Measurements from ENCODE around the gene CIDEC.

The CIDEC gene

GRCh38 chr3:9911863-9912262 is 31.8 kb upstream of the CIDEC start:
- H3K9me3 ChIP-seq (ENCODE audit: insufficient read depth, low read length) = no peaks in the 10 kb centered on the region
- H3K27ac ChIP-seq (ENCODE audit: low read length) = no peak overlapping the region
- H3K4me1 ChIP-seq (ENCODE audit: low read length) = peaks cover 27% of the 10 kb centered on the region
- no peaks in the 10 kb centered on the region for H3K27me3 ChIP-seq (ENCODE audit: low read depth, low read length)
- H2AFZ ChIP-seq (ENCODE audit: low read depth, low read length) = no peak overlapping the region
- no peak overlapping the region for H3K4me2 ChIP-seq (ENCODE audit: low read length)
- H3K79me2 ChIP-seq (ENCODE audit: low read length) = no peaks in the 10 kb centered on the region
- no peak for TF ChIP-seq EZH2phosphoT487 (IDR thresholded peaks at IDR 0.05; ENCODE audit: low read depth)
- TF ChIP-seq, protein P1, sequence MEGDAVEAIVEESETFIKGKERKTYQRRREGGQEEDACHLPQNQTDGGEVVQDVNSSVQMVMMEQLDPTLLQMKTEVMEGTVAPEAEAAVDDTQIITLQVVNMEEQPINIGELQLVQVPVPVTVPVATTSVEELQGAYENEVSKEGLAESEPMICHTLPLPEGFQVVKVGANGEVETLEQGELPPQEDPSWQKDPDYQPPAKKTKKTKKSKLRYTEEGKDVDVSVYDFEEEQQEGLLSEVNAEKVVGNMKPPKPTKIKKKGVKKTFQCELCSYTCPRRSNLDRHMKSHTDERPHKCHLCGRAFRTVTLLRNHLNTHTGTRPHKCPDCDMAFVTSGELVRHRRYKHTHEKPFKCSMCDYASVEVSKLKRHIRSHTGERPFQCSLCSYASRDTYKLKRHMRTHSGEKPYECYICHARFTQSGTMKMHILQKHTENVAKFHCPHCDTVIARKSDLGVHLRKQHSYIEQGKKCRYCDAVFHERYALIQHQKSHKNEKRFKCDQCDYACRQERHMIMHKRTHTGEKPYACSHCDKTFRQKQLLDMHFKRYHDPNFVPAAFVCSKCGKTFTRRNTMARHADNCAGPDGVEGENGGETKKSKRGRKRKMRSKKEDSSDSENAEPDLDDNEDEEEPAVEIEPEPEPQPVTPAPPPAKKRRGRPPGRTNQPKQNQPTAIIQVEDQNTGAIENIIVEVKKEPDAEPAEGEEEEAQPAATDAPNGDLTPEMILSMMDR (IDR thresholded peaks at IDR 0.05; ENCODE audit: low read depth, low read length) = no peak
- no peak overlapping the region for H3K9ac ChIP-seq (ENCODE audit: low read length)
- H3K36me3 ChIP-seq (replicated peaks; ENCODE audit: low read depth, low read length) = no peaks in the 10 kb centered on the region
- H3K4me3 ChIP-seq (ENCODE audit: low read length) = no peak overlapping the region
- no peaks in the 10 kb centered on the region for H4K20me1 ChIP-seq (ENCODE audit: insufficient read depth, low read length)

DNA sequence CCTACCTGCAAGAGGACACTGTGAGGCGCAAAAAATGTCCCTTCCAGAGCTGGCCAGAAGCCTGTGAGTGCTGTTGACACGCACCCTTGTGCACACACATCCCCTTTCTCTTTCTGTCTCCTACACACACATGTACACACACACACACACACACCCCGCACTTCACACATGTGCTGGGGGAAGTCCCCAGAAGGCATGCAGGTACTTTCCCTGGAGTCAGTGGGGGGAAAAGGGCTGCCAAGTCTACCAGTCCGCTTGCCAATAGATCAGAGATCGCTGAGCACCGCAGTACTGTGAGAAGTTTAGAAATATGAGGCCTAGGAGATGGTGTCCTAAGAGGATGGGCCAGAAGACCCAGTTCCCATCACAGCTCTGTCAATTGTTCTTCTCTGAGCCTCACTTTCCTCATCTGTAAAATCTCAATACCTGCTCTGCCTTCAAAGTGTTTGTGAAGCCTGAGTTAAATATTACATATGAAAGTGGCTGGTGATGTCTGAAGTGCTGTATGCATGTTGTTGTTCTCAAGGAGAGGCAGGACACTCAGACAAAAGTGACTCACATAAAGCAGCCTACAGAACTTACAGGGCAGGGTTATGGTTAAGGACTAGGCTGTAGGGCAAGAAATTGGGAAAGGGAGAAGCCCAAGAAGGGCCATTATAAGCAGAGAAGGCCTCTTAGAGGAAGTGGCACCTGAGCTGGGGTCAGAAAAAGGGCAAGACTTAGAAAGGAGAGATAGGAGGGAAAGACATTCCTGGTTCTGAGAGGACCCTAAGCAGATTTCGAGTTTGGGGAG is 29.4 kb upstream of the CIDEC start:
- H3K36me3 ChIP-seq (replicated peaks; ENCODE audit: low read depth, low read length) = no peaks in the 10 kb centered on the region
- peaks cover 12% of the 10 kb centered on the region for H3K4me1 ChIP-seq (ENCODE audit: low read length)
- no peak overlapping the region for H3K9ac ChIP-seq (ENCODE audit: low read length)
- no peak overlapping the region for H2AFZ ChIP-seq (ENCODE audit: low read depth, low read length)
- no peaks in the 10 kb centered on the region for H3K79me2 ChIP-seq (ENCODE audit: low read length)
- H3K27me3 ChIP-seq (ENCODE audit: low read depth, low read length) = no peaks in the 10 kb centered on the region
- H3K9me3 ChIP-seq (ENCODE audit: insufficient read depth, low read length) = no peaks in the 10 kb centered on the region
- H3K4me3 ChIP-seq (ENCODE audit: low read length) = no peak overlapping the region
- no peak for TF ChIP-seq EZH2phosphoT487 (IDR thresholded peaks at IDR 0.05; ENCODE audit: low read depth)
- TF ChIP-seq, protein P1 (IDR thresholded peaks at IDR 0.05; ENCODE audit: low read depth, low read length) = no peak
- peak overlapping the region; percentile 19; the same call in 1 of the 2 replicates for H3K4me2 ChIP-seq (ENCODE audit: low read length)
- H3K27ac ChIP-seq (ENCODE audit: low read length) = no peak overlapping the region
- no peaks in the 10 kb centered on the region for H4K20me1 ChIP-seq (ENCODE audit: insufficient read depth, low read length)

DNA sequence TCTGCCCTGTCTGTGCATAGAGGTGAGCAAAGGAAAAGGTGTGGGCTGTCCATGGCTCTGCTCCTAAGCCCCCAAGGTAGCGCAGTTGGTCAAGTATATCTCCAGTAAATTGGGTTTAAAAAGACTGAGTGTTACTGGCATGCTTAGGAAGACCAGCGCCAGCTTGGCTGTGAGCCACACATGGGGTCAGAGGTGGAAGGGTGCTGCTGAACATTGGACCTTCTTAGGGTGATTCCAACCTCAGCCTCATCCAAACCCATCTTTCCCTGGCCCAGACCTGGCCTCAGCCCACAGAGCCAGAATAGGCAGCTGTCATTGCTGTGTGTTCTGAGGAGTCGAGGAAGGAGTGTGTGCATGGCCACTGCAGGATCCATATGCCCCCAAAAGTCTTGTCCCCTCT is 28.2 kb upstream of the CIDEC start:
- H2AFZ ChIP-seq (ENCODE audit: low read depth, low read length) = no peak overlapping the region
- H4K20me1 ChIP-seq (ENCODE audit: insufficient read depth, low read length) = no peaks in the 10 kb centered on the region
- H3K36me3 ChIP-seq (replicated peaks; ENCODE audit: low read depth, low read length) = no peaks in the 10 kb centered on the region
- H3K4me3 ChIP-seq (ENCODE audit: low read length) = no peak overlapping the region
- H3K4me1 ChIP-seq (ENCODE audit: low read length) = peaks cover 11% of the 10 kb centered on the region
- H3K9ac ChIP-seq (ENCODE audit: low read length) = no peak overlapping the region
- H3K27ac ChIP-seq (ENCODE audit: low read length) = no peak overlapping the region
- H3K79me2 ChIP-seq (ENCODE audit: low read length) = no peaks in the 10 kb centered on the region
- TF ChIP-seq EZH2phosphoT487 (IDR thresholded peaks at IDR 0.05; ENCODE audit: low read depth) = no peak
- TF ChIP-seq, protein P1 (IDR thresholded peaks at IDR 0.05; ENCODE audit: low read depth, low read length) = no peak
- no peak overlapping the region for H3K4me2 ChIP-seq (ENCODE audit: low read length)
- H3K9me3 ChIP-seq (ENCODE audit: insufficient read depth, low read length) = no peaks in the 10 kb centered on the region
- no peaks in the 10 kb centered on the region for H3K27me3 ChIP-seq (ENCODE audit: low read depth, low read length)

GRCh38 chr3:9906480-9906879 is 26.4 kb upstream of the CIDEC start:
- no peaks in the 10 kb centered on the region for H3K79me2 ChIP-seq (ENCODE audit: low read length)
- H3K4me1 ChIP-seq (ENCODE audit: low read length) = peaks cover 11% of the 10 kb centered on the region
- no peaks in the 10 kb centered on the region for H3K9me3 ChIP-seq (ENCODE audit: insufficient read depth, low read length)
- H3K36me3 ChIP-seq (replicated peaks; ENCODE audit: low read depth, low read length) = no peaks in the 10 kb centered on the region
- H3K27ac ChIP-seq (ENCODE audit: low read length) = no peak overlapping the region
- no peaks in the 10 kb centered on the region for H4K20me1 ChIP-seq (ENCODE audit: insufficient read depth, low read length)
- TF ChIP-seq, protein P1 (IDR thresholded peaks at IDR 0.05; ENCODE audit: low read depth, low read length) = no peak
- no peak for TF ChIP-seq EZH2phosphoT487 (IDR thresholded peaks at IDR 0.05; ENCODE audit: low read depth)
- no peak overlapping the region for H3K4me3 ChIP-seq (ENCODE audit: low read length)
- no peaks in the 10 kb centered on the region for H3K27me3 ChIP-seq (ENCODE audit: low read depth, low read length)
- no peak overlapping the region for H3K4me2 ChIP-seq (ENCODE audit: low read length)
- no peak overlapping the region for H2AFZ ChIP-seq (ENCODE audit: low read depth, low read length)
- H3K9ac ChIP-seq (ENCODE audit: low read length) = no peak overlapping the region

Data from OCI-LY3 (cell line).